SIG-M5 treated with dmso at 0.1 percent for 504 hours (cell line): ENCODE measurements around the gene TMEM245.
"Not testable (repeated sequence)": the region's sequence is repeated elsewhere in the genome, so short reads cannot be mapped to it uniquely, and the experiment has no call there.

Experiments used
- DNase-seq: peaks from one replicate; lab custom pipeline; 2025; ENCODE audit not compliant: unreplicated experiment; lab: John Stamatoyannopoulos, UW

Gene TMEM245

GRCh38 chr9:109005678-109006077 is 114.1 kb downstream of the TMEM245 start:
- no peak for DNase-seq

GRCh38 chr9:109003116-109003515 is 116.6 kb downstream of the TMEM245 start:
- DNase-seq: no peak

GRCh38 chr9:109002141-109002540 is 117.6 kb downstream of the TMEM245 start:
- DNase-seq: no peak

- DNase-seq: no peak
Measured at GRCh38 chr9:109001275-109001676, 118.5 kb downstream of the TMEM245 start.

- no peak for DNase-seq
Measured at GRCh38 chr9:108997112-108997511, 122.6 kb downstream of the TMEM245 start.

- DNase-seq: no peak
Measured at GRCh38 chr9:108996643-108997042, 123.1 kb downstream of the TMEM245 start.

GRCh38 chr9:108994695-108995094 is 125.1 kb downstream of the TMEM245 start:
- DNase-seq: peak; percentile 55

- DNase-seq: no peak
Measured at GRCh38 chr9:108991479-108991878, 128.3 kb downstream of the TMEM245 start.

- no peak for DNase-seq
Measured at GRCh38 chr9:108983885-108984284, 135.9 kb downstream of the TMEM245 start.

- no peak for DNase-seq
Measured at GRCh38 chr9:108980893-108981292, 138.9 kb downstream of the TMEM245 start.

- no peak for DNase-seq
Measured at GRCh38 chr9:108978205-108978604, 141.5 kb downstream of the TMEM245 start.

GRCh38 chr9:108973895-108974294 is 145.9 kb downstream of the TMEM245 start:
- no peak for DNase-seq

GRCh38 chr9:108972626-108973209 is 147.0 kb downstream of the TMEM245 start:
- no peak for DNase-seq

GRCh38 chr9:108972186-108972585 is 147.6 kb downstream of the TMEM245 start:
- DNase-seq: no peak

GRCh38 chr9:108971392-108971791 is 148.4 kb downstream of the TMEM245 start:
- DNase-seq: not testable (repeated sequence)

GRCh38 chr9:108967916-108968315 is 151.8 kb downstream of the TMEM245 start:
- DNase-seq: no peak
